Thymus (tissue), 11 donors: ENCODE results near the gene DSCAM. TPM values are rescaled to one million over a fixed set of nuclear protein-coding genes. Genes with fewer than 3 reads are reported as not detected.

Experiments
- DNase-seq, 9 donors: peaks; one replicate each; pipeline ENCODE4 v3.0.0-alpha.2; 2013; ENCODE audit warnings: low spot score in 9 of 9, low read depth in 6 of 9, missing footprints in 1 of 9
- H3K27ac ChIP-seq, 2 donors: one replicate each; pipeline ENCODE4 v1.5.1; 2013; ENCODE audit warnings: control low read depth in 1 of 2, low read depth in 1 of 2, low read length in 1 of 2, mild to moderate bottlenecking in 1 of 2, moderate library complexity in 1 of 2
- H3K27me3 ChIP-seq, 2 donors: one replicate each; pipeline ENCODE4 v1.5.1; 2013; ENCODE audit warnings: low read length in 1 of 2; ENCODE audit not compliant: control insufficient read depth in 2 of 2, insufficient read depth in 1 of 2
- H3K36me3 ChIP-seq, 2 donors: one replicate each; pipeline ENCODE4 v1.5.1; 2013; ENCODE audit warnings: low read length in 1 of 2, mild to moderate bottlenecking in 1 of 2, moderate library complexity in 1 of 2; ENCODE audit not compliant: control insufficient read depth in 2 of 2, insufficient read depth in 2 of 2
- H3K4me1 ChIP-seq, 2 donors: one replicate each; pipeline ENCODE4 v1.5.1; 2013; ENCODE audit warnings: low read length in 2 of 2; ENCODE audit not compliant: control insufficient read depth in 2 of 2, insufficient read depth in 2 of 2
- H3K4me3 ChIP-seq, 2 donors: one replicate each; pipeline ENCODE4 v1.5.1; 2013; ENCODE audit warnings: low read length in 2 of 2, control low read depth in 1 of 2, mild to moderate bottlenecking in 1 of 2
- H3K9me3 ChIP-seq, 2 donors: one replicate each; pipeline ENCODE4 v1.5.1; 2013; ENCODE audit warnings: low read length in 1 of 2, mild to moderate bottlenecking in 1 of 2; ENCODE audit not compliant: control insufficient read depth in 2 of 2, insufficient read depth in 1 of 2
- WGBS: extraction: QIAGEN DNeasy Blood & Tissue Kit; methylation state at CpG from one replicate; pipeline ENCODE4 v1.1.7; 2013; 5-methylcytosine and 5-hydroxymethylcytosine counted together
- polyA plus RNA-seq: library from polyadenylated mRNA; stranded (reverse); fragments of 200-250 nt; gene quantifications from one replicate; pipeline ENCODE4 v1.2.3, GENCODE V29; 2013
- total RNA-seq: library from RNA; stranded (reverse); fragments of 120-200 nt; gene quantifications from one replicate; pipeline ENCODE4 v1.2.4, GENCODE V29; 2013
- donor health status: healthy.

The DSCAM gene
- total and polyA plus RNA-seq, 2 donors: 0.02 to 0.05 TPM

GRCh38 chr21:40675017-40675416, 171.9 kb downstream of the DSCAM start:
- Histone ChIP-seq H3K4me3 (no peak overlapping the region), H3K4me1 (no peaks in the 10 kb centered on the region), H3K27me3 (no peaks in the 10 kb centered on the region), H3K36me3 (no peaks in the 10 kb centered on the region), H3K9me3 (no peaks in the 10 kb centered on the region), H3K27ac (no peak overlapping the region)
- WGBS: 77% methylated on average over 8 of the region's 8 CpGs
- no peak for DNase-seq

GRCh38 chr21:40672602-40673001, 174.4 kb downstream of the DSCAM start:
- no peaks in the 10 kb centered on the region for H3K9me3 ChIP-seq
- no peaks in the 10 kb centered on the region for H3K4me1 ChIP-seq
- WGBS: 75% methylated on average over 2 of the region's 2 CpGs
- DNase-seq: no peak
- H3K27me3 ChIP-seq: no peaks in the 10 kb centered on the region
- no peak overlapping the region for H3K4me3 ChIP-seq
- H3K27ac ChIP-seq: no peak overlapping the region
- no peaks in the 10 kb centered on the region for H3K36me3 ChIP-seq

- H3K4me3 ChIP-seq: no peak overlapping the region
- H3K9me3 ChIP-seq: no peaks in the 10 kb centered on the region
- H3K27ac ChIP-seq: no peak overlapping the region
- H3K36me3 ChIP-seq: no peaks in the 10 kb centered on the region
- no peaks in the 10 kb centered on the region for H3K4me1 ChIP-seq
- no peaks in the 10 kb centered on the region for H3K27me3 ChIP-seq
- DNase-seq: no peak
- WGBS: 94% methylated on average over 2 of the region's 2 CpGs
Observed at GRCh38 chr21:40671716-40672115, 175.2 kb downstream of the DSCAM start.

GRCh38 chr21:40668555-40669275, 178.2 kb downstream of the DSCAM start:
- no peaks in the 10 kb centered on the region for H3K9me3 ChIP-seq

GRCh38 chr21:40667967-40668366, 179.0 kb downstream of the DSCAM start:
- H3K9me3 ChIP-seq: no peaks in the 10 kb centered on the region
- H3K4me1 ChIP-seq: no peaks in the 10 kb centered on the region
- no peak overlapping the region for H3K27ac ChIP-seq
- 85% methylated on average over 1 of the region's 1 CpG for WGBS
- no peaks in the 10 kb centered on the region for H3K36me3 ChIP-seq
- H3K27me3 ChIP-seq: no peaks in the 10 kb centered on the region
- DNase-seq: no peak
- no peak overlapping the region for H3K4me3 ChIP-seq

More at GRCh38 chr21:40668555-40669275, 178.2 kb downstream of the DSCAM start:
- no peak for DNase-seq
- Histone ChIP-seq H3K4me1 (no peaks in the 10 kb centered on the region), H3K27ac (no peak overlapping the region), H3K4me3 (no peak overlapping the region), H3K27me3 (no peaks in the 10 kb centered on the region), H3K36me3 (no peaks in the 10 kb centered on the region)
- 88% methylated on average over 5 of the region's 5 CpGs for WGBS

- H3K4me1 ChIP-seq: no peaks in the 10 kb centered on the region
- no peaks in the 10 kb centered on the region for H3K36me3 ChIP-seq
- no peak overlapping the region for H3K4me3 ChIP-seq
- 70% methylated on average over 2 of the region's 2 CpGs for WGBS
- no peaks in the 10 kb centered on the region for H3K27me3 ChIP-seq
- no peak for DNase-seq
- no peaks in the 10 kb centered on the region for H3K9me3 ChIP-seq
- H3K27ac ChIP-seq: no peak overlapping the region
Observed at GRCh38 chr21:40662889-40663288, 184.1 kb downstream of the DSCAM start.

- H3K4me1 ChIP-seq: no peaks in the 10 kb centered on the region
- 87% methylated on average over 3 of the region's 3 CpGs for WGBS
- no peak overlapping the region for H3K4me3 ChIP-seq
- no peak for DNase-seq
- no peaks in the 10 kb centered on the region for H3K9me3 ChIP-seq
- H3K27me3 ChIP-seq: no peaks in the 10 kb centered on the region
- H3K36me3 ChIP-seq: no peaks in the 10 kb centered on the region
- H3K27ac ChIP-seq: no peak overlapping the region
Observed at GRCh38 chr21:40660461-40660860, 186.5 kb downstream of the DSCAM start.

- WGBS: 91% methylated on average over 3 of the region's 3 CpGs
- H3K27ac ChIP-seq: no peak overlapping the region
- H3K4me1 ChIP-seq: no peaks in the 10 kb centered on the region
- H3K36me3 ChIP-seq: no peaks in the 10 kb centered on the region
- DNase-seq: no peak
- H3K9me3 ChIP-seq: no peaks in the 10 kb centered on the region
- no peak overlapping the region for H3K4me3 ChIP-seq
- H3K27me3 ChIP-seq: no peaks in the 10 kb centered on the region
Observed at GRCh38 chr21:40658311-40658710, 188.6 kb downstream of the DSCAM start.

GRCh38 chr21:40652436-40652835, 194.5 kb downstream of the DSCAM start:
- Histone ChIP-seq H3K36me3 (no peaks in the 10 kb centered on the region), H3K9me3 (peaks cover 0 to 10% of the 10 kb centered on the region in 2 donors), H3K4me3 (no peak overlapping the region), H3K27me3 (no peaks in the 10 kb centered on the region), H3K4me1 (no peaks in the 10 kb centered on the region), H3K27ac (no peak overlapping the region)
- WGBS: 73% methylated on average over 2 of the region's 2 CpGs
- DNase-seq: no peak
